T-helper 9 cell (primary cell): ENCODE results near the gene TRIM62.

Source experiments
- DNase-seq: peaks from one replicate; pipeline ENCODE4 v3.0.0-alpha.2; 2020

Gene TRIM62

GRCh38 chr1:33180226-33180910 lies 1.5 kb downstream of the TRIM62 start:
- DNase-seq: no peak

- no peak for DNase-seq
Observed at GRCh38 chr1:33178836-33179439, 2.9 kb downstream of the TRIM62 start.

GRCh38 chr1:33177996-33178540 lies 3.8 kb downstream of the TRIM62 start:
- no peak for DNase-seq

- DNase-seq: no peak
Observed at GRCh38 chr1:33176887-33177286, 5.0 kb downstream of the TRIM62 start.

- DNase-seq: no peak
Observed at GRCh38 chr1:33176362-33176850, 5.4 kb downstream of the TRIM62 start.

- DNase-seq: no peak
Observed at GRCh38 chr1:33175865-33176264, 6.0 kb downstream of the TRIM62 start.

- DNase-seq: no peak
Observed at GRCh38 chr1:33173091-33173490, 8.8 kb downstream of the TRIM62 start.

- no peak for DNase-seq
Observed at GRCh38 chr1:33171977-33172813, 9.6 kb downstream of the TRIM62 start.

GRCh38 chr1:33170351-33171274 lies 11.2 kb downstream of the TRIM62 start:
- DNase-seq: no peak

GRCh38 chr1:33169290-33170055 lies 12.4 kb downstream of the TRIM62 start:
- DNase-seq: no peak

GRCh38 chr1:33168556-33169289 lies 13.1 kb downstream of the TRIM62 start:
- DNase-seq: no peak

GRCh38 chr1:33167650-33168447 lies 14.0 kb downstream of the TRIM62 start:
- no peak for DNase-seq

GRCh38 chr1:33165809-33166208 lies 16.0 kb downstream of the TRIM62 start:
- no peak for DNase-seq

GRCh38 chr1:33165209-33165608 lies 16.6 kb downstream of the TRIM62 start:
- no peak for DNase-seq

GRCh38 chr1:33163621-33164519 lies 18.0 kb downstream of the TRIM62 start:
- no peak for DNase-seq

GRCh38 chr1:33162141-33162540 lies 19.7 kb downstream of the TRIM62 start:
- DNase-seq: no peak

GRCh38 chr1:33161061-33161681 lies 20.7 kb downstream of the TRIM62 start:
- DNase-seq: no peak

- no peak for DNase-seq
Observed at GRCh38 chr1:33159577-33159976, 22.3 kb downstream of the TRIM62 start.
